Adrenal gland (tissue), 5 donors: ENCODE measurements around the gene SLC7A10.

Experiments used
- POLR2A ChIP-seq, 2 donors: fragments of 450-650 bp; IDR thresholded peaks; one replicate each; pipeline ENCODE4 v1.6.1; 2017; ENCODE audit warnings: antibody characterized with exemption in 2 of 2, mild to moderate bottlenecking in 2 of 2, moderate library complexity in 1 of 2
- TF ChIP-seq, protein P1 (sequence below), 6 experiments: fragments of 450-650 bp in 4 of 6; fragments of 200-600 bp in 2 of 6; sonication (generic) in 1 of 6; IDR thresholded peaks; 1 replicate in 5 of 6; 2 replicates in 1 of 6; pipeline versions ENCODE4 v1.5.1 to v1.8.0; 2016 to 2021; ENCODE audit warnings: antibody characterized with exemption in 6 of 6, mild to moderate bottlenecking in 2 of 6, moderate library complexity in 1 of 6
- donor health status: DM: no; HTN: no; CAD: no.

DNA sequence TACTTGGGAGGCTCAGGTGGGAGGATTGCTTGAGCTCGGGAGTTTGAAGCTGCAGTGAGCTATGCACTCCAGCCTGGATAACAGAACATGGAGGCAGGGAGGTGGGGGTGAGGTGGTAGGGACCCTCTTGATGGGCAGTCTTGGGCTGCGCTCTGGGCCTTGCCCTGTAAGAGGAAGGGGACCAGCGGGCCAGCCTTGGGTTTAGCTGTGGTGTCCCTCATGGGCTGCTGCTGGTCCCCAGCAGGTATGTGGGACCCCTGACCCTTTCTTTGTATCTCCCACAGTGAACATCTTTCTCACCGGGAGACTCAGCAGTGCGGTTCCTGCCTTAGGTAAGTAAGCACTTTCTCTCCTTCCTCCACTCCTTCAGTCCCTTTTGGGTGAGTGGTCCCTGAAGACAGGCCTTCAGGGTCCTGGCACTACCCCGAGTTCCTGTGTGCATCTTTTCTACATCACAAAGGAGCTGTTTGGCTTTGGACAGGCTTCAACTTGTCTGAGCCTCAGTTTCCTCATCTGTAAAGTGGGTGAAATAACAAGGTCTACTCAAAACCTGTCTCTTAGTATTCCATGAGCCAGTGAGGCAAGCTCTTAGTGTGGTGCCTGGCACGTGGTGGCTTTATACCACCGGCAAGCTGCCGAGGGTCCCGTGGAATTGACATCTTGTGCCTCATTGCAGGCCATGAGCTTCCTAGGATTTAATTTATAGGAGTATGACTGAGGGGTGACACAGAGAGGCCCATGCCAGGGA, 29.0 kb downstream of the SLC7A10 start:
- TF ChIP-seq, protein P1, sequence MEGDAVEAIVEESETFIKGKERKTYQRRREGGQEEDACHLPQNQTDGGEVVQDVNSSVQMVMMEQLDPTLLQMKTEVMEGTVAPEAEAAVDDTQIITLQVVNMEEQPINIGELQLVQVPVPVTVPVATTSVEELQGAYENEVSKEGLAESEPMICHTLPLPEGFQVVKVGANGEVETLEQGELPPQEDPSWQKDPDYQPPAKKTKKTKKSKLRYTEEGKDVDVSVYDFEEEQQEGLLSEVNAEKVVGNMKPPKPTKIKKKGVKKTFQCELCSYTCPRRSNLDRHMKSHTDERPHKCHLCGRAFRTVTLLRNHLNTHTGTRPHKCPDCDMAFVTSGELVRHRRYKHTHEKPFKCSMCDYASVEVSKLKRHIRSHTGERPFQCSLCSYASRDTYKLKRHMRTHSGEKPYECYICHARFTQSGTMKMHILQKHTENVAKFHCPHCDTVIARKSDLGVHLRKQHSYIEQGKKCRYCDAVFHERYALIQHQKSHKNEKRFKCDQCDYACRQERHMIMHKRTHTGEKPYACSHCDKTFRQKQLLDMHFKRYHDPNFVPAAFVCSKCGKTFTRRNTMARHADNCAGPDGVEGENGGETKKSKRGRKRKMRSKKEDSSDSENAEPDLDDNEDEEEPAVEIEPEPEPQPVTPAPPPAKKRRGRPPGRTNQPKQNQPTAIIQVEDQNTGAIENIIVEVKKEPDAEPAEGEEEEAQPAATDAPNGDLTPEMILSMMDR (IDR thresholded peaks at IDR 0.05), result no peak
- no peak for TF ChIP-seq POLR2A (IDR thresholded peaks at IDR 0.05)
